Measurements from ENCODE around the gene ADTRP.

Gene ADTRP

GRCh38 chr6:11772109-11772825, 6.3 kb downstream of the ADTRP start:
- no peak for DNase-seq

- DNase-seq = no peak
Measured at GRCh38 chr6:11771473-11772048, 7.0 kb downstream of the ADTRP start.

- DNase-seq = peak; percentile 24
Measured at GRCh38 chr6:11770546-11771466, 7.8 kb downstream of the ADTRP start.

GRCh38 chr6:11769811-11770545, 8.6 kb downstream of the ADTRP start:
- peak; percentile 15 for DNase-seq

GRCh38 chr6:11769244-11769643, 9.4 kb downstream of the ADTRP start:
- DNase-seq = no peak

- DNase-seq = no peak
Measured at GRCh38 chr6:11767978-11768756, 10.4 kb downstream of the ADTRP start.

GRCh38 chr6:11767458-11767857, 11.1 kb downstream of the ADTRP start:
- DNase-seq = no peak

GRCh38 chr6:11766589-11767450, 11.8 kb downstream of the ADTRP start:
- no peak for DNase-seq

- DNase-seq = no peak
Measured at GRCh38 chr6:11766043-11766442, 12.6 kb downstream of the ADTRP start.

- no peak for DNase-seq
Measured at GRCh38 chr6:11764250-11764604, 14.4 kb downstream of the ADTRP start.

- no peak for DNase-seq
Measured at GRCh38 chr6:11763460-11764249, 14.9 kb downstream of the ADTRP start.

GRCh38 chr6:11762794-11763459, 15.7 kb downstream of the ADTRP start:
- DNase-seq = no peak

GRCh38 chr6:11761744-11762620, 16.6 kb downstream of the ADTRP start:
- no peak for DNase-seq

- DNase-seq = no peak
Measured at GRCh38 chr6:11760015-11760473, 18.6 kb downstream of the ADTRP start.

- no peak for DNase-seq
Measured at GRCh38 chr6:11758878-11759277, 19.7 kb downstream of the ADTRP start.

- no peak for DNase-seq
Measured at GRCh38 chr6:11756726-11757125, 21.9 kb downstream of the ADTRP start.

GRCh38 chr6:11756292-11756691, 22.3 kb downstream of the ADTRP start:
- DNase-seq = no peak

- no peak for DNase-seq
Measured at GRCh38 chr6:11755725-11756124, 22.9 kb downstream of the ADTRP start.
